Left lung (tissue), 10 donors: Measurements from ENCODE around the gene PLIN5. TPM values are rescaled to one million over a fixed set of nuclear protein-coding genes. Genes with fewer than 3 reads are reported as not detected.

Experiments
- ATAC-seq: fragments of 200-7000 bp; cut with Tn5 transposase; one replicate; pipeline ENCODE4 v1.9.1; 2020; ENCODE audit warnings: moderate library complexity
- DNase-seq, 4 donors: peaks; one replicate each; pipeline ENCODE4 v3.0.0-alpha.2; 2013 to 2020
- H3K27ac ChIP-seq, 2 donors: fragments of 200-600 bp; sonication (generic) in 1 of 2; one replicate each; pipeline versions ENCODE4 v1.5.0 to v1.8.0; 2020 to 2021
- H3K27me3 ChIP-seq, 2 donors: fragments of 200-600 bp; sonication (generic) in 1 of 2; one replicate each; pipeline versions ENCODE4 v1.5.0 to v1.8.0; 2020 to 2021
- H3K36me3 ChIP-seq, 2 donors: fragments of 200-600 bp; sonication (generic) in 1 of 2; one replicate each; pipeline versions ENCODE4 v1.5.0 to v1.8.0; 2020 to 2021
- H3K4me1 ChIP-seq, 2 donors: fragments of 200-600 bp; one replicate each; pipeline ENCODE4 v1.8.0; 2021
- H3K4me3 ChIP-seq, 2 donors: fragments of 200-600 bp; sonication (generic) in 1 of 2; one replicate each; pipeline versions ENCODE4 v1.5.0 to v1.8.0; 2020 to 2021; ENCODE audit warnings: mild to moderate bottlenecking in 1 of 2
- H3K9me3 ChIP-seq, 2 donors: fragments of 200-600 bp; sonication (generic) in 1 of 2; one replicate each; pipeline versions ENCODE4 v1.5.0 to v1.8.0; 2020 to 2021
- CTCF ChIP-seq, 2 donors: fragments of 200-600 bp; sonication (generic) in 1 of 2; IDR thresholded peaks; one replicate each; pipeline versions ENCODE4 v1.5.0 to v1.8.0; 2021; ENCODE audit warnings: antibody characterized with exemption in 2 of 2
- intact Hi-C, 2 donors: fragments of 100-400 bp; cut with DNase I; formaldehyde crosslinking; loops; one replicate each; pipeline versions ENCODE4 v1.11.2 to v1.14.2; 2022
- polyA plus RNA-seq, 6 donors: library from polyadenylated mRNA; unstranded; fragments of 120-200 nt; gene quantifications; one replicate each; pipeline ENCODE4 v1.2.1, GENCODE V29; 2013; ENCODE audit not compliant: insufficient read length in 6 of 6
- total RNA-seq, 2 donors: library from RNA; stranded (reverse); fragmentation: NEBNext Ultra II Directional; extraction: Animal tissue kit (Norgen Biotek cat#: 25700); gene quantifications; one replicate each; pipeline ENCODE4 v1.2.1, GENCODE V29; 2021
- donor health status: DM: no; HTN: yes; CAD: no.
- donor health status: DM: no; HTN: no; CAD: no.

PLIN5 gene
- total and polyA plus RNA-seq, 8 donors, result 1.8 to 15.9 (median 2.4) TPM

- DNase-seq, result no peak
- TF ChIP-seq CTCF (IDR thresholded peaks at IDR 0.05), result no peak
- Histone ChIP-seq H3K4me1 (peaks cover 4 to 82% of the 10 kb centered on the region in 2 donors), H3K27me3 (peaks cover 0 to 41% of the 10 kb centered on the region in 2 donors), H3K27ac (peak overlapping the region in 1 of 2 donors; percentile 90), H3K4me3 (peak overlapping the region in 1 of 2 donors; percentile 40), H3K9me3 (peaks cover 0 to 5% of the 10 kb centered on the region in 2 donors), H3K36me3 (no peaks in the 10 kb centered on the region)
- no peak for ATAC-seq
- intact Hi-C loops, result no loop called here
Observed at GRCh38 chr19:4537953-4538600, 3.1 kb upstream of the PLIN5 start.

GRCh38 chr19:4536798-4537197 lies 1.8 kb upstream of the PLIN5 start:
- Histone ChIP-seq H3K4me3 (peak overlapping the region in 1 of 2 donors; percentile 40), H3K9me3 (peaks cover 0 to 5% of the 10 kb centered on the region in 2 donors), H3K4me1 (peaks cover 4 to 70% of the 10 kb centered on the region in 2 donors), H3K27ac (no peak overlapping the region), H3K36me3 (no peaks in the 10 kb centered on the region), H3K27me3 (peaks cover 0 to 46% of the 10 kb centered on the region in 2 donors)
- DNase-seq (no peak), ATAC-seq (no peak)
- TF ChIP-seq CTCF (IDR thresholded peaks at IDR 0.05), result no peak
- intact Hi-C loops, result no loop called here

GRCh38 chr19:4533835-4534424 lies 1.1 kb downstream of the PLIN5 start:
- no peak overlapping the region for H3K4me3 ChIP-seq

GRCh38 chr19:4533334-4533733 lies 1.7 kb downstream of the PLIN5 start:
- ATAC-seq (no peak), DNase-seq (no peak)
- no peak overlapping the region for H3K4me3 ChIP-seq
- intact Hi-C loops, result no loop called here
- no peak for TF ChIP-seq CTCF (IDR thresholded peaks at IDR 0.05)
- no peaks in the 10 kb centered on the region for H3K9me3 ChIP-seq
- H3K27me3 ChIP-seq, result peaks cover 0 to 48% of the 10 kb centered on the region in 2 donors
- peaks cover 4 to 42% of the 10 kb centered on the region in 2 donors for H3K4me1 ChIP-seq
- no peak overlapping the region for H3K27ac ChIP-seq
- H3K36me3 ChIP-seq, result no peaks in the 10 kb centered on the region

More at GRCh38 chr19:4533835-4534424, 1.1 kb downstream of the PLIN5 start:
- intact Hi-C loops, result no loop called here
- no peak for ATAC-seq
- peaks cover 0 to 50% of the 10 kb centered on the region in 2 donors for H3K27me3 ChIP-seq
- DNase-seq, result no peak
- no peaks in the 10 kb centered on the region for H3K9me3 ChIP-seq
- H3K4me1 ChIP-seq, result peaks cover 4 to 48% of the 10 kb centered on the region in 2 donors
- H3K27ac ChIP-seq, result no peak overlapping the region
- no peaks in the 10 kb centered on the region for H3K36me3 ChIP-seq
- no peak for TF ChIP-seq CTCF (IDR thresholded peaks at IDR 0.05)

- TF ChIP-seq CTCF (IDR thresholded peaks at IDR 0.05), result no peak
- intact Hi-C loops, result no loop called here
- no peak for DNase-seq
- H3K27ac ChIP-seq, result no peak overlapping the region
- H3K27me3 ChIP-seq, result peaks cover 0 to 34% of the 10 kb centered on the region in 2 donors
- H3K4me1 ChIP-seq, result peaks cover 4 to 27% of the 10 kb centered on the region in 2 donors
- ATAC-seq, result no peak
- H3K36me3 ChIP-seq, result no peaks in the 10 kb centered on the region
- no peak overlapping the region for H3K4me3 ChIP-seq
- no peaks in the 10 kb centered on the region for H3K9me3 ChIP-seq
Observed at GRCh38 chr19:4531562-4532165, 3.4 kb downstream of the PLIN5 start.
